HEK293 (cell line): ENCODE data around the gene ATP5F1D.
A peak's percentile ranks its signal among the peaks of the same experiment; 100 is the strongest.

Experiments used
- CTCF ChIA-PET: fragments of 350-600 bp; formaldehyde crosslinking; extraction: SDS; loops from one replicate; lab custom pipeline; 2021; ENCODE audit warnings: antibody characterized with exemption; lab: Yijun Ruan, JAX
- POLR2A ChIA-PET: fragments of 300-600 bp; formaldehyde crosslinking; extraction: SDS; loops from one replicate; lab custom pipeline; 2020; ENCODE audit warnings: antibody characterized with exemption, inconsistent platforms; lab: Yijun Ruan, JAX
- H3K27ac ChIP-seq: fragments of 200-500 bp; sonication (Bioruptor generic); 2 replicates; pipeline ENCODE4 v1.5.1; 2014; ENCODE audit warnings: low read depth, low read length, control low read depth, inconsistent platforms; ENCODE audit errors: extremely low read depth
- H3K36me3 ChIP-seq, 2 experiments: fragments of 200-500 bp in 1 of 2; sonication (Bioruptor generic) in 1 of 2; 1 replicate in 1 of 2; 2 replicates in 1 of 2; pipeline ENCODE4 v1.5.1; 2014 to 2017; ENCODE audit warnings: inconsistent platforms in 2 of 2, low read length in 2 of 2; ENCODE audit not compliant: control insufficient read depth in 2 of 2, insufficient read depth in 1 of 2
- H3K4me1 ChIP-seq: fragments of 200-500 bp; sonication (Bioruptor generic); 2 replicates; pipeline ENCODE4 v1.5.1; 2014; ENCODE audit warnings: mild to moderate bottlenecking, low read length, inconsistent platforms; ENCODE audit not compliant: control insufficient read depth, insufficient read depth
- H3K4me3 ChIP-seq: 2 replicates; pipeline ENCODE4 v1.5.1; 2011; ENCODE audit warnings: low read depth, mild to moderate bottlenecking, control low read depth, low read length, moderate library complexity
- H3K9me3 ChIP-seq: fragments of 200-500 bp; sonication (Bioruptor generic); 2 replicates; pipeline ENCODE4 v1.5.1; 2014; ENCODE audit warnings: low read depth, low read length, inconsistent platforms; ENCODE audit not compliant: control insufficient read depth, insufficient read depth
- AEBP2 ChIP-seq: fragments of 450-650 bp; formaldehyde crosslinking; IDR thresholded peaks from 2 replicates; pipeline ENCODE4 v1.5.1; 2016; ENCODE audit warnings: missing biosample characterization, missing genetic modification characterization, borderline replicate concordance
- GLIS1 ChIP-seq: fragments of 450-650 bp; formaldehyde crosslinking; IDR thresholded peaks from 2 replicates; pipeline ENCODE4 v1.5.1; 2016; ENCODE audit warnings: missing biosample characterization, missing genetic modification characterization
- HOXC10 ChIP-seq: sonication (generic); formaldehyde crosslinking; IDR thresholded peaks from 2 replicates; pipeline ENCODE4 v1.8.1; 2023; ENCODE audit warnings: mild to moderate bottlenecking, missing genetic modification reagents
- KLF17 ChIP-seq: fragments of 450-650 bp; formaldehyde crosslinking; IDR thresholded peaks from 2 replicates; pipeline ENCODE4 v1.5.1; 2016; ENCODE audit warnings: missing biosample characterization, missing genetic modification characterization
- PRDM1 ChIP-seq: fragments of 450-650 bp; formaldehyde crosslinking; IDR thresholded peaks from 2 replicates; pipeline ENCODE4; 2016; ENCODE audit warnings: missing biosample characterization, missing genetic modification characterization
- SALL2 ChIP-seq: fragments of 450-650 bp; formaldehyde crosslinking; IDR thresholded peaks from 2 replicates; pipeline ENCODE4 v1.5.0; 2017; ENCODE audit warnings: missing biosample characterization, mild to moderate bottlenecking, missing genetic modification characterization, borderline replicate concordance
- ZBTB26 ChIP-seq: fragments of 450-650 bp; formaldehyde crosslinking; optimal IDR thresholded peaks from 2 replicates; pipeline ENCODE3; 2016; ENCODE audit warnings: missing biosample characterization, mild to moderate bottlenecking, missing genetic modification characterization
- ZBTB7A ChIP-seq: fragments of 450-650 bp; formaldehyde crosslinking; IDR thresholded peaks from 2 replicates; pipeline ENCODE4 v1.5.1; 2016; ENCODE audit warnings: low read depth, missing biosample characterization, missing genetic modification characterization
- ZNF133 ChIP-seq: fragments of 450-650 bp; formaldehyde crosslinking; IDR thresholded peaks from 2 replicates; pipeline ENCODE4 v1.5.1; 2016; ENCODE audit warnings: missing biosample characterization, missing genetic modification characterization
- ZNF280C ChIP-seq: fragments of 450-650 bp; formaldehyde crosslinking; IDR thresholded peaks from 2 replicates; pipeline ENCODE4 v1.5.1; 2016; ENCODE audit warnings: missing biosample characterization, missing genetic modification characterization
- ZNF335 ChIP-seq: fragments of 450-650 bp; formaldehyde crosslinking; conservative IDR thresholded peaks from 2 replicates; pipeline ENCODE4 v1.5.1; 2016; ENCODE audit warnings: missing biosample characterization, missing genetic modification characterization
- ZNF341 ChIP-seq: fragments of 450-650 bp; formaldehyde crosslinking; IDR thresholded peaks from 2 replicates; pipeline ENCODE4; 2016; ENCODE audit warnings: low read depth, missing biosample characterization, missing genetic modification characterization
- ZNF548 ChIP-seq: fragments of 450-650 bp; formaldehyde crosslinking; IDR thresholded peaks from 2 replicates; pipeline ENCODE4 v1.5.1; 2016; ENCODE audit warnings: missing biosample characterization, missing genetic modification characterization
- ZNF658 ChIP-seq: fragments of 450-650 bp; formaldehyde crosslinking; IDR thresholded peaks from 2 replicates; pipeline ENCODE4; 2016; ENCODE audit warnings: missing biosample characterization, missing genetic modification characterization
- ZNF660 ChIP-seq: fragments of 450-650 bp; IDR thresholded peaks from 2 replicates; pipeline ENCODE4 v1.5.1; 2018; ENCODE audit warnings: missing biosample characterization, mild to moderate bottlenecking, missing genetic modification characterization
- ZNF76 ChIP-seq: fragments of 450-650 bp; formaldehyde crosslinking; IDR thresholded peaks from 2 replicates; pipeline ENCODE4; 2016; ENCODE audit warnings: low read depth, missing biosample characterization, missing genetic modification characterization, borderline replicate concordance
- ZNF837 ChIP-seq: fragments of 450-650 bp; formaldehyde crosslinking; IDR thresholded peaks from 2 replicates; pipeline ENCODE4 v1.5.1; 2016; ENCODE audit warnings: missing biosample characterization, missing genetic modification characterization
- ZXDB ChIP-seq: fragments of 450-650 bp; formaldehyde crosslinking; IDR thresholded peaks from 2 replicates; pipeline ENCODE4 v1.5.1; 2016; ENCODE audit warnings: missing biosample characterization, missing genetic modification characterization
- TF ChIP-seq, protein P1 (sequence below): fragments of 450-650 bp; formaldehyde crosslinking; IDR thresholded peaks from 2 replicates; pipeline ENCODE4 v1.5.1; 2016; ENCODE audit warnings: missing biosample characterization, missing genetic modification characterization
- TF ChIP-seq, protein P2 (sequence below): fragments of 450-650 bp; formaldehyde crosslinking; IDR thresholded peaks from 2 replicates; pipeline ENCODE4 v1.5.1; 2016; ENCODE audit warnings: missing biosample characterization, missing genetic modification characterization
- TF ChIP-seq, protein P3 (sequence below): fragments of 450-650 bp; formaldehyde crosslinking; IDR thresholded peaks from 2 replicates; pipeline ENCODE4 v1.5.1; 2016; ENCODE audit warnings: missing biosample characterization, missing genetic modification characterization

Gene ATP5F1D

GRCh38 chr19:1205114-1206099 lies 36.1 kb upstream of the ATP5F1D start, which contains the start of gene STK11 (continued):
- TF ChIP-seq KLF17 = 0 out of 2 replicates have a peak, but pooled peaks have one; percentile 36
- TF ChIP-seq, protein P1, sequence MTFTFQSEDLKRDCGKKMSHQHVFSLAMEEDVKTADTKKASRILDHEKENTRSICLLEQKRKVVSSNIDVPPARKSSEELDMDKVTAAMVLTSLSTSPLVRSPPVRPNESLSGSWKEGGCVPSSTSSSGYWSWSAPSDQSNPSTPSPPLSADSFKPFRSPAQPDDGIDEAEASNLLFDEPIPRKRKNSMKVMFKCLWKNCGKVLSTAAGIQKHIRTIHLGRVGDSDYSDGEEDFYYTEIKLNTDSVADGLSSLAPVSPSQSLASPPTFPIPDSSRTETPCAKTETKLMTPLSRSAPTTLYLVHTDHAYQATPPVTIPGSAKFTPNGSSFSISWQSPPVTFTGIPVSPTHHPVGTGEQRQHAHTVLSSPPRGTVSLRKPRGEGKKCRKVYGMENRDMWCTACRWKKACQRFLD (tag by site-specific recombination) = no peak
- no peak for TF ChIP-seq ZNF548 (tag by site-specific recombination)

DNA sequence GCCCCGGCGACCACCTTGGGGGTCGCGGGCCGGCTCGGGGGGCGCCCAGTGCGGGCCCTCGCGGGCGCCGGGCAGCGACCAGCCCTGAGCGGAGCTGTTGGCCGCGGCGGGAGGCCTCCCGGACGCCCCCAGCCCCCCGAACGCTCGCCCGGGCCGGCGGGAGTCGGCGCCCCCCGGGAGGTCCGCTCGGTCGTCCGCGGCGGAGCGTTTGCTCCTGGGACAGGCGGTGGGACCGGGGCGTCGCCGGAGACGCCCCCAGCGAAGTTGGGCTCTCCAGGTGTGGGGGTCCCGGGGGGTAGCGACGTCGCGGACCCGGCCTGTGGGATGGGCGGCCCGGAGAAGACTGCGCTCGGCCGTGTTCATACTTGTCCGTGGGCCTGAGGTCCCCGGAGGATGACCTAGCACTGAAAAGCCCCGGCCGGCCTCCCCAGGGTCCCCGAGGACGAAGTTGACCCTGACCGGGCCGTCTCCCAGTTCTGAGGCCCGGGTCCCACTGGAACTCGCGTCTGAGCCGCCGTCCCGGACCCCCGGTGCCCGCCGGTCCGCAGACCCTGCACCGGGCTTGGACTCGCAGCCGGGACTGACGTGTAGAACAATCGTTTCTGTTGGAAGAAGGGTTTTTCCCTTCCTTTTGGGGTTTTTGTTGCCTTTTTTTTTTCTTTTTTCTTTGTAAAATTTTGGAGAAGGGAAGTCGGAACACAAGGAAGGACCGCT lies 35.2 kb upstream of the ATP5F1D start:
- ChIA-PET CTCF (interaction anchor here (0.7 kb wide), 1 partner anchor 134 kb away, joined by 3 read pairs; no protein-coding TSS in a partner anchor), POLR2A (interaction anchor here (0.5 kb wide), 1 partner anchor 12 kb away, joined by 3 read pairs; no protein-coding TSS in a partner anchor)
- no peaks in the 10 kb centered on the region for H3K9me3 ChIP-seq
- H3K36me3 ChIP-seq = peaks cover 7 to 25% of the 10 kb centered on the region in 2 experiments; a peak in 2 of 3 replicates
- H3K27ac ChIP-seq = peak overlapping the region; percentile 99
- H3K4me1 ChIP-seq = peaks cover 7% of the 10 kb centered on the region
- peak overlapping the region; percentile 53 for H3K4me3 ChIP-seq
- TF ChIP-seq ZXDB (tag by site-specific recombination) (no peak), PRDM1 (no peak), ZNF76 (tag by site-specific recombination) (no peak; the same call in 1 of the 2 replicates), GLIS1 (tag by site-specific recombination) (peak; percentile 93), ZNF280C (tag by site-specific recombination) (no peak), ZBTB7A (0 out of 2 replicates have a peak, but pooled peaks have one; percentile 31), ZNF341 (tag by site-specific recombination) (no peak), HOXC10 (CRISPR knock-in tag) (no peak), AEBP2 (tag by site-specific recombination) (no peak), SALL2 (tag by site-specific recombination) (no peak), ZNF133 (tag by site-specific recombination) (no peak), ZBTB26 (peak; percentile 24), ZNF837 (tag by site-specific recombination) (no peak), ZNF658 (tag by site-specific recombination) (no peak), ZNF335 (tag by site-specific recombination) (peak; percentile 38; the same call in 1 of the 2 replicates), ZNF660 (tag by site-specific recombination) (no peak)
- TF ChIP-seq, protein P2, sequence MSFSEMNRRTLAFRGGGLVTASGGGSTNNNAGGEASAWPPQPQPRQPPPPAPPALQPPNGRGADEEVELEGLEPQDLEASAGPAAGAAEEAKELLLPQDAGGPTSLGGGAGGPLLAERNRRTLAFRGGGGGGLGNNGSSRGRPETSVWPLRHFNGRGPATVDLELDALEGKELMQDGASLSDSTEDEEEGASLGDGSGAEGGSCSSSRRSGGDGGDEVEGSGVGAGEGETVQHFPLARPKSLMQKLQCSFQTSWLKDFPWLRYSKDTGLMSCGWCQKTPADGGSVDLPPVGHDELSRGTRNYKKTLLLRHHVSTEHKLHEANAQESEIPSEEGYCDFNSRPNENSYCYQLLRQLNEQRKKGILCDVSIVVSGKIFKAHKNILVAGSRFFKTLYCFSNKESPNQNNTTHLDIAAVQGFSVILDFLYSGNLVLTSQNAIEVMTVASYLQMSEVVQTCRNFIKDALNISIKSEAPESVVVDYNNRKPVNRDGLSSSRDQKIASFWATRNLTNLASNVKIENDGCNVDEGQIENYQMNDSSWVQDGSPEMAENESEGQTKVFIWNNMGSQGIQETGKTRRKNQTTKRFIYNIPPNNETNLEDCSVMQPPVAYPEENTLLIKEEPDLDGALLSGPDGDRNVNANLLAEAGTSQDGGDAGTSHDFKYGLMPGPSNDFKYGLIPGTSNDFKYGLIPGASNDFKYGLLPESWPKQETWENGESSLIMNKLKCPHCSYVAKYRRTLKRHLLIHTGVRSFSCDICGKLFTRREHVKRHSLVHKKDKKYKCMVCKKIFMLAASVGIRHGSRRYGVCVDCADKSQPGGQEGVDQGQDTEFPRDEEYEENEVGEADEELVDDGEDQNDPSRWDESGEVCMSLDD (tag by site-specific recombination) = no peak
- TF ChIP-seq, protein P3, sequence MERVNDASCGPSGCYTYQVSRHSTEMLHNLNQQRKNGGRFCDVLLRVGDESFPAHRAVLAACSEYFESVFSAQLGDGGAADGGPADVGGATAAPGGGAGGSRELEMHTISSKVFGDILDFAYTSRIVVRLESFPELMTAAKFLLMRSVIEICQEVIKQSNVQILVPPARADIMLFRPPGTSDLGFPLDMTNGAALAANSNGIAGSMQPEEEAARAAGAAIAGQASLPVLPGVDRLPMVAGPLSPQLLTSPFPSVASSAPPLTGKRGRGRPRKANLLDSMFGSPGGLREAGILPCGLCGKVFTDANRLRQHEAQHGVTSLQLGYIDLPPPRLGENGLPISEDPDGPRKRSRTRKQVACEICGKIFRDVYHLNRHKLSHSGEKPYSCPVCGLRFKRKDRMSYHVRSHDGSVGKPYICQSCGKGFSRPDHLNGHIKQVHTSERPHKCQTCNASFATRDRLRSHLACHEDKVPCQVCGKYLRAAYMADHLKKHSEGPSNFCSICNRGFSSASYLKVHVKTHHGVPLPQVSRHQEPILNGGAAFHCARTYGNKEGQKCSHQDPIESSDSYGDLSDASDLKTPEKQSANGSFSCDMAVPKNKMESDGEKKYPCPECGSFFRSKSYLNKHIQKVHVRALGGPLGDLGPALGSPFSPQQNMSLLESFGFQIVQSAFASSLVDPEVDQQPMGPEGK = peak; percentile 67
